HG03108 (cell line): ENCODE data around the gene BATF.

ENCODE experiments used
- ATAC-seq: cut with Tn5 transposase; IDR thresholded peaks from one replicate; pipeline ENCODE4 v1.9.1; 2021; ENCODE audit warnings: moderate library complexity; ENCODE audit not compliant: unreplicated experiment

Gene BATF

GRCh38 chr14:75531660-75532317 lies 9.5 kb downstream of the BATF start:
- ATAC-seq, result no peak

GRCh38 chr14:75533791-75534555 lies 11.7 kb downstream of the BATF start:
- ATAC-seq, result no peak

- no peak for ATAC-seq
Observed at GRCh38 chr14:75535164-75535898, 13.1 kb downstream of the BATF start.

- no peak for ATAC-seq
Observed at GRCh38 chr14:75537071-75537470, 14.8 kb downstream of the BATF start.

- ATAC-seq, result peak; percentile 4
Observed at GRCh38 chr14:75539162-75539560, 16.9 kb downstream of the BATF start.

GRCh38 chr14:75539561-75540478 lies 17.6 kb downstream of the BATF start:
- ATAC-seq, result peak; percentile 45

GRCh38 chr14:75540479-75540851 lies 18.2 kb downstream of the BATF start:
- ATAC-seq, result no peak

GRCh38 chr14:75542588-75543091 lies 20.4 kb downstream of the BATF start:
- ATAC-seq, result peak; percentile 39

- no peak for ATAC-seq
Observed at GRCh38 chr14:75543253-75543652, 21.0 kb downstream of the BATF start.

GRCh38 chr14:75543786-75544185 lies 21.5 kb downstream of the BATF start:
- no peak for ATAC-seq

GRCh38 chr14:75545907-75546306 lies 23.6 kb downstream of the BATF start:
- no peak for ATAC-seq

GRCh38 chr14:75547552-75548250 lies 25.4 kb downstream of the BATF start:
- no peak for ATAC-seq

GRCh38 chr14:75548544-75548943 lies 26.3 kb downstream of the BATF start:
- ATAC-seq, result no peak

GRCh38 chr14:75549169-75549568 lies 26.9 kb downstream of the BATF start:
- ATAC-seq, result peak; percentile 53

- ATAC-seq, result no peak
Observed at GRCh38 chr14:75551021-75551420, 28.8 kb downstream of the BATF start.

- no peak for ATAC-seq
Observed at GRCh38 chr14:75553157-75553556, 30.9 kb downstream of the BATF start.

GRCh38 chr14:75553761-75554364 lies 31.6 kb downstream of the BATF start:
- no peak for ATAC-seq

GRCh38 chr14:75554482-75554881 lies 32.2 kb downstream of the BATF start:
- ATAC-seq, result no peak

- ATAC-seq, result no peak
Observed at GRCh38 chr14:75558440-75558839, 36.2 kb downstream of the BATF start.

- no peak for ATAC-seq
Observed at GRCh38 chr14:75559045-75559444, 36.8 kb downstream of the BATF start.
